Stimulated activated CD8-positive, alpha-beta memory T cell treated with anti-CD3 and anti-CD28 coated beads, Interleukin-4, amount 100 ng/mL, for 48 hours (primary cell): ENCODE measurements around the gene MACROD1.
A peak's percentile ranks its signal among the peaks of the same experiment; 100 is the strongest.

Source experiments
- DNase-seq: peaks from one replicate; pipeline ENCODE4 v3.0.0-alpha.2; 2020

Gene MACROD1

GRCh38 chr11:64008283-64008913, 157.5 kb downstream of the MACROD1 start:
- DNase-seq, result no peak

- DNase-seq, result no peak
Observed at GRCh38 chr11:64007629-64008282, 158.2 kb downstream of the MACROD1 start.

- DNase-seq, result no peak
Observed at GRCh38 chr11:64007160-64007628, 158.7 kb downstream of the MACROD1 start.

GRCh38 chr11:64006398-64006797, 159.5 kb downstream of the MACROD1 start:
- DNase-seq, result no peak

GRCh38 chr11:64005691-64006090, 160.2 kb downstream of the MACROD1 start:
- DNase-seq, result no peak

GRCh38 chr11:64004590-64004984, 161.3 kb downstream of the MACROD1 start:
- DNase-seq, result no peak

- no peak for DNase-seq
Observed at GRCh38 chr11:64003807-64004589, 161.9 kb downstream of the MACROD1 start.

- no peak for DNase-seq
Observed at GRCh38 chr11:64001484-64002420, 164.2 kb downstream of the MACROD1 start.

GRCh38 chr11:64000740-64001483, 165.0 kb downstream of the MACROD1 start:
- DNase-seq, result no peak

- DNase-seq, result peak; percentile 78
Observed at GRCh38 chr11:64000026-64000739, 165.7 kb downstream of the MACROD1 start.

GRCh38 chr11:63999349-64000025, 166.4 kb downstream of the MACROD1 start:
- peak; percentile 74 for DNase-seq

GRCh38 chr11:63998558-63999348, 167.2 kb downstream of the MACROD1 start:
- no peak for DNase-seq

GRCh38 chr11:63997801-63998337, 168.0 kb downstream of the MACROD1 start:
- no peak for DNase-seq

GRCh38 chr11:63997104-63997700, 168.7 kb downstream of the MACROD1 start:
- DNase-seq, result no peak

- DNase-seq, result no peak
Observed at GRCh38 chr11:63996512-63996911, 169.4 kb downstream of the MACROD1 start.

GRCh38 chr11:63993993-63994392, 171.9 kb downstream of the MACROD1 start:
- no peak for DNase-seq

- no peak for DNase-seq
Observed at GRCh38 chr11:63993100-63993499, 172.8 kb downstream of the MACROD1 start.

GRCh38 chr11:63991558-63991957, 174.4 kb downstream of the MACROD1 start:
- DNase-seq, result no peak

GRCh38 chr11:63986932-63987513, 178.9 kb downstream of the MACROD1 start:
- DNase-seq, result no peak
